ENCODE results near the gene CAMK2D. TPM values are rescaled to one million over a fixed set of nuclear protein-coding genes. Genes with fewer than 3 reads are reported as not detected.

CAMK2D gene
- total RNA-seq, 1 experiment from 2014 or later, result 9.0 TPM

DNA sequence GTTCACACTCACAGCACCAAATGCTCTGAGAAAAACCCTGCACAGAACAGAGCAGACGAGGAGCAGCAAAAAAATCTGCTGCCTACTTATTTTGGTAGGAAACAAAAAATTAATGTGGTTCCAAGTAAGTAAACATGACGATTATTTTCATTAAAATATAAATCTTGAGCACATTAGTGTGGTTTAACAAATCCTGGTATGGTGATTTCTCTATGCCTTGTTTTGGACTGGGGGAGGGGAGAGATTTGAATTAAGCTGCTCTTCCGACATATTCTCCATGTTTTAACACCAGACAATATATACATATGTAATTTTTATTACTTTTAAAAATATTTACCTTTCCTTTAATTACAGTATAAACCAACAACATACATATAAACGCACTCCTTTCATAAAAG, 1.8 kb downstream of the CAMK2D start:
- Histone ChIP-seq H3K14ac (ENCODE audit: insufficient read depth, low read length) (no peak overlapping the region), H3K9ac (ENCODE audit: extremely low read depth, insufficient read length, low read length) (no peak overlapping the region), H3K4me1 (ENCODE audit: insufficient read depth, low read length) (no peaks in the 10 kb centered on the region), H2BK5ac (ENCODE audit: insufficient read length, low read length) (no peak overlapping the region), H2BK15ac (ENCODE audit: low read depth, low read length) (no peak overlapping the region), H3K23ac (ENCODE audit: insufficient read length, low read depth, low read length) (no peak overlapping the region), H3K9me3 (ENCODE audit: control insufficient read depth, low read depth, low read length) (no peaks in the 10 kb centered on the region), H4K8ac (replicated peaks; ENCODE audit: insufficient read length, low read depth, low read length) (no peak overlapping the region), H2BK20ac (ENCODE audit: low read depth, low read length, poor library complexity, severe bottlenecking) (no peak overlapping the region), H4K20me1 (ENCODE audit: control insufficient read depth, insufficient read depth, insufficient read length) (no peaks in the 10 kb centered on the region), H4K91ac (ENCODE audit: insufficient read length, low read depth, low read length) (no peak overlapping the region), H3K18ac (ENCODE audit: insufficient read length, low read depth, low read length) (no peak overlapping the region), H3T11ph (ENCODE audit: low read length) (no peak overlapping the region), H3K56ac (ENCODE audit: insufficient read length, low read depth, low read length) (no peak overlapping the region), H3K27ac (ENCODE audit: insufficient read length, low read depth, low read length) (no peak overlapping the region), H2BK120ac (ENCODE audit: low read depth, low read length, poor library complexity, severe bottlenecking) (no peak overlapping the region), H3K79me2 (ENCODE audit: insufficient read depth, low read length) (no peaks in the 10 kb centered on the region), H2AFZ (ENCODE audit: low read length) (no peak overlapping the region), H3K27me3 (ENCODE audit: insufficient read depth, low read length) (peaks cover 8% of the 10 kb centered on the region; the same call in 1 of the 2 replicates), H3K4me2 (ENCODE audit: insufficient read depth, insufficient read length, low read length) (peak overlapping the region; percentile 95), H2AK5ac (ENCODE audit: insufficient read length, low read length) (no peak overlapping the region), H4K5ac (ENCODE audit: insufficient read length, low read depth, low read length) (no peak overlapping the region), H3K79me1 (ENCODE audit: insufficient read depth, low read depth, low read length, poor library complexity, severe bottlenecking) (no peaks in the 10 kb centered on the region), H2BK12ac (ENCODE audit: insufficient read length, low read depth, low read length) (no peak overlapping the region), H3K23me2 (ENCODE audit: insufficient read length, low read depth, low read length, poor library complexity, severe bottlenecking) (peaks cover 25% of the 10 kb centered on the region), H3K4ac (ENCODE audit: low read depth, low read length) (no peak overlapping the region)
- H3K4me3 Mint-ChIP-seq, result peak overlapping the region; percentile 87 to 92
- no peak overlapping the region for H3K27ac Mint-ChIP-seq
- TF ChIP-seq, protein P1, sequence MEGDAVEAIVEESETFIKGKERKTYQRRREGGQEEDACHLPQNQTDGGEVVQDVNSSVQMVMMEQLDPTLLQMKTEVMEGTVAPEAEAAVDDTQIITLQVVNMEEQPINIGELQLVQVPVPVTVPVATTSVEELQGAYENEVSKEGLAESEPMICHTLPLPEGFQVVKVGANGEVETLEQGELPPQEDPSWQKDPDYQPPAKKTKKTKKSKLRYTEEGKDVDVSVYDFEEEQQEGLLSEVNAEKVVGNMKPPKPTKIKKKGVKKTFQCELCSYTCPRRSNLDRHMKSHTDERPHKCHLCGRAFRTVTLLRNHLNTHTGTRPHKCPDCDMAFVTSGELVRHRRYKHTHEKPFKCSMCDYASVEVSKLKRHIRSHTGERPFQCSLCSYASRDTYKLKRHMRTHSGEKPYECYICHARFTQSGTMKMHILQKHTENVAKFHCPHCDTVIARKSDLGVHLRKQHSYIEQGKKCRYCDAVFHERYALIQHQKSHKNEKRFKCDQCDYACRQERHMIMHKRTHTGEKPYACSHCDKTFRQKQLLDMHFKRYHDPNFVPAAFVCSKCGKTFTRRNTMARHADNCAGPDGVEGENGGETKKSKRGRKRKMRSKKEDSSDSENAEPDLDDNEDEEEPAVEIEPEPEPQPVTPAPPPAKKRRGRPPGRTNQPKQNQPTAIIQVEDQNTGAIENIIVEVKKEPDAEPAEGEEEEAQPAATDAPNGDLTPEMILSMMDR (conservative IDR thresholded peaks at IDR 0.05), result no peak
- WGBS (ENCODE audit: extremely low coverage, insufficient read length, low lambda C conversion rate), result no CpG with 5 or more reads among the region's 4 CpGs
- no peaks in the 10 kb centered on the region for H3K36me3 Mint-ChIP-seq (ENCODE audit: insufficient read depth in 1 of 3, low read depth in 3 of 3)
- peaks cover 15% of the 10 kb centered on the region for H3K27me3 Mint-ChIP-seq (ENCODE audit: low read depth)
- H3K4me1 Mint-ChIP-seq, result peaks cover 36% of the 10 kb centered on the region in 2 experiments
- H3K9me3 Mint-ChIP-seq, result no peaks in the 10 kb centered on the region; a peak in 2 of 5 replicates
- no peak for DNase-seq
